Astrocyte of the hippocampus (primary cell): ENCODE measurements around the gene TMCC2.

Experiments used
- DNase-seq: peaks from one replicate; pipeline ENCODE4 v3.0.0; 2011; ENCODE audit warnings: low read depth, low spot score

The TMCC2 gene, protein sequence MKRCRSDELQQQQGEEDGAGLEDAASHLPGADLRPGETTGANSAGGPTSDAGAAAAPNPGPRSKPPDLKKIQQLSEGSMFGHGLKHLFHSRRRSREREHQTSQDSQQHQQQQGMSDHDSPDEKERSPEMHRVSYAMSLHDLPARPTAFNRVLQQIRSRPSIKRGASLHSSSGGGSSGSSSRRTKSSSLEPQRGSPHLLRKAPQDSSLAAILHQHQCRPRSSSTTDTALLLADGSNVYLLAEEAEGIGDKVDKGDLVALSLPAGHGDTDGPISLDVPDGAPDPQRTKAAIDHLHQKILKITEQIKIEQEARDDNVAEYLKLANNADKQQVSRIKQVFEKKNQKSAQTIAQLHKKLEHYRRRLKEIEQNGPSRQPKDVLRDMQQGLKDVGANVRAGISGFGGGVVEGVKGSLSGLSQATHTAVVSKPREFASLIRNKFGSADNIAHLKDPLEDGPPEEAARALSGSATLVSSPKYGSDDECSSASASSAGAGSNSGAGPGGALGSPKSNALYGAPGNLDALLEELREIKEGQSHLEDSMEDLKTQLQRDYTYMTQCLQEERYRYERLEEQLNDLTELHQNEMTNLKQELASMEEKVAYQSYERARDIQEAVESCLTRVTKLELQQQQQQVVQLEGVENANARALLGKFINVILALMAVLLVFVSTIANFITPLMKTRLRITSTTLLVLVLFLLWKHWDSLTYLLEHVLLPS

DNA sequence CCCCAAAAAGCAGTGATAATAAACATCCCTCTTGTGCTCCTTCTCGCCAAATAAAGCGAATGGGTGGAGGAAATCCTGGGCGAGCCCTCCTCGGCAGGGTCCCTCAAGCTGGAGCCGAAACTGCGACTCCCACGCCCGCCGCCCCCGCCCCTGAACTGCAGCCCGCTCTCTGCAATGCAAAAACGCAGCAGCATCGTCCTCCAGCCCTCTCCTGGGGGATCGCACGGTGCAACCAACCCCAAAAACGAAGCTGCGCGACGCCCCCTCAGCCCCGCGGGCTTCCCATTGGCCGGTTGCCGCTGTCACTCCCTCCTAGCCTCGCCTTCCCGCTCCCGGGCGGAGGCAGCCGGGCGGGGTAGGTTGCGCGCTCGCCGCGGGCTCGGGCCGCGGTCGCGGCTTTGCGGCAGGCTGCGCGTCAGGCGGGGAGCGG is at the start of gene TMCC2:
TMCC2 (plus strand) TSS at position 363 of the 430 bp plus-strand sequence. CDS start 619 bp downstream, outside the sequence.
- DNase-seq: peak; percentile 95

DNA sequence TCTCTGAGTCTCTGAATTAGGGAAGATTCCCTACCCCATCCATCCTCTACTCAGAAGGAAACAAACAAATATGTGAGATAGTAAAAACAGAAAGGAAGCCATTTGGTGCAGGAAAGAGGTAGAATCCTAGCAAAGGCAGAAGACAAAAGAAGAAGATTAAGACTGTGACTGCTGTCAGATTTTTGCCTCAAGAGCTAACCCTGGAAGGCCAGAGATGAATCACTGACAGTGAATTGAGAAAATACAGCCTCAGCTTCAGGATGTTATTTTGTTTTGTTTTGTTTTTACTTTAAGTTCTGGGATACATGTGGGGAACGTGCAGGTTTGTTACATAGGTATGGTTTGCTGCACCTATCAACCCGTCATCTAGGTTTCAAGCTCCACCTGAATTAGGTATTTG is 47.9 kb upstream of the TMCC2 start:
- no peak for DNase-seq

DNA sequence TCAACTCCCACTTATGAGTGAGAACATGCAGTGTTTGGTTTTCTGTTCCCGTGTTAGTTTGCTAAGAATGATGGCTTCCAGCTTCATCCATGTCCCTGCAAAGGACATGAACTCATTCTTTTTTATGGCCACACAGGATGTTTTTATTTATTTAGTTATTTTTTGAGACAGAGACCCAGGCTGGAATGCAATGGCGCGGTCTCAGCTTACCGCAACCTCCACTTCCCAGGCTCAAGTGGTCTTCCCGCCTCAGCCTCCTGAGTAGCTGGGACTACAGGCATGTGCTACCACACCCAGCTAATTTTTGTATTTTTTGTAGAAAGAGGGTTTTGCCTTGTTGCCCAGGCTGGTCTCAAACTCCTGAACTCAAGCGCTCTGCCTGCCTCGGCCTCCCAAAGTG is 47.4 kb upstream of the TMCC2 start:
- peak; percentile 30 for DNase-seq

DNA sequence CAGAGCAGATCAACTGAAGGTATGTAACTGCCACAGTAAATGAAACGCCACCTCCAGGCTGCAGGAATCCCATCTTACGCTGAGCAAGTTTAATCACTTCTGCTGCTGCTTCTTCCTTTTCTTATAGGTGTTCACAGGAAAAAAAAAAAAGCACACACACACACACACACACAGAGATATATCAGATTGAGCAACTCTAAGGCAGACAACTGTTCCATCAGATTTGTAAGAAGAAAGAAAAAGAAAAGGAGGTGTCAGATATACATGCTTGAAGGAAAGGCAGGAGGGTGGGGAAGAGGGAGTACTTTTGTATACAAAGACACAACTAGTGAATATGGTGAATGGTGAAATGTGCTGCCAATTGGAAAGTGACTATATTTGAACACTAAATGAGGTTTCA is 44.8 kb upstream of the TMCC2 start:
- DNase-seq: no peak

DNA sequence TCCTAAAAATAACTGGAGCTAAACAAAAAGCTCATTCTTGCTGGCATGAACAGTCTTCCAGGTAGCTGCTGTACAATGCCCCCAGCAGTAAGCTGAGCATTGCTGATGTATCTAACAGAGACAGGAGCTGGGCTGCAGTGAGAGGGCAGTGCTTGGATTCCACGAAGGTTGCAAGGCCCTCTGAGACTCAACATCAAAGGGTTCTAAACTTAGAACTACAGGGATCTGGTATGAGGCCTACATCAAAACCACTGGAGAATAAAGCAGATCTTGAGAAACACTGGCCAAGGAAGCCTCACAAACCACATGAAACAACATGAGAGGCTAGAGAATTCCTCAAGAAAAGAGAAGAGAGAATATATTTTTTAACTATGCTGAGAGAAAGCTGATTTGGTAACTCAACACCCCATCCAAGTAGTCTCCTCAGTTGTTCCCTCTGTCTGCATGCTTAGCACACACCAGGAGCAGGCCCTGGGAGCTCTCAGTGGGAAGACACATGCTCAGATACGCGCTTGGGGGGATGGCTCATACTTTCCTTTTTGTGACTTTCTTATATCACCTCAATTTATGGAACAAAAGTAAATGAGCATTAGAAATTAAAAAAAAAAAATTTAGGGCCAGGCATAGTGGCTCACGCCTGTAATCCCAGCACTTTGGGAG is 43.9 kb upstream of the TMCC2 start:
- DNase-seq: peak; percentile 75

DNA sequence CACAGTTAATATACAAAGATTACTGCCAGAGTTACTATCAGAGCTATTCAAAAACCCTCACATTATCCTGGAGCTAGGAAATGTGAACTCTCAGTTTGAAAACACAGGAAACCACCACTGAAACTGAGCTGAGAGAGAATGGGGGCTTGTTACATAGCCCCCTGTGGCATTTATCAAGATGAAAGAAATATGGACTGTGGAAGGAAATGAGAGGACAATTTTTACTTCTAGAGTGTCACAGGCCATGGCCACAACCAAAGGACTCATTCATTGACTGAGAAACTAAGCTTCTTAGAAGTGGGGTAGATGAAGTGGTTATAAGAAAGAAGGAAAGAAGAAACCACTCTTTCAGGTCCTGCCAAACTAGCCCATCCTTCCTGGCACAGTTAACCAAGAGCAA is 41.6 kb upstream of the TMCC2 start:
- DNase-seq: no peak

DNA sequence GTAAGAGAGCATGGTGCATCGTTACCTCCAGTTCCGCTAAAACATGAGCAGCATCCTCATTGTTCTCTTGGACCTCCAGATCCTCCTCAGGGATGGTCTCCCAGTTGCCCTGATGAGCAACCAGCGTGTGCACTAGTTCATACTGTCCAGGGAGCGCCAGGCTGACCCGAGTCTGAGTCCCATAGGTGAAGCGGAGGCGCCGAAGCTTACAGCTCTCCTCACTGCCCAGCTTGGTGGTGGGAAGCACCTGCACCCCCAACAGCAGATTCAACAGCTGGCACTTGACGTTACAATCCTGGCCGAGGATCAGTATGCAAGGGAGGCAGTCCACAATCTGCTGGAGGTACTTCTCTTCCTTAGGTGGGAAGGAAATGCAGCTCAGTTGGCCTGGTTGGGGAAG is 40.3 kb upstream of the TMCC2 start:
- DNase-seq: no peak

DNA sequence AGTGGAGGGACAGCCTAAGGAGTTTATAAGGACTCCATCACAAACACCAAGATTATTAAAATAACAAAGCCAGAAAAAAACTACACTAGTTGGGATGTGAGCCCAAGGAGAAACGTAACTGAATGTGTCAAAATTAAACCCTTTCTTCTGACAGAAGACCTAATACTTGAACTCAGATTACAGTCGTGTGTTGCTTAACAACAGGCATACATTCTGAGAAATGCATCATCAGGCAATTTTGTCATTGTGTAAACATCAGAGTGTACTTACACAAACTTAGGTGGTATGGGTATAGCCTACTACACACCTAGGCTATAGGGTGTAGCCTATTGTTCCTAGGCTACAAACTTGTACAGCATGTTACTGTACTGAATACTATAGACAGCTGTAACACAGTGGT is 39.6 kb upstream of the TMCC2 start:
- DNase-seq: no peak

DNA sequence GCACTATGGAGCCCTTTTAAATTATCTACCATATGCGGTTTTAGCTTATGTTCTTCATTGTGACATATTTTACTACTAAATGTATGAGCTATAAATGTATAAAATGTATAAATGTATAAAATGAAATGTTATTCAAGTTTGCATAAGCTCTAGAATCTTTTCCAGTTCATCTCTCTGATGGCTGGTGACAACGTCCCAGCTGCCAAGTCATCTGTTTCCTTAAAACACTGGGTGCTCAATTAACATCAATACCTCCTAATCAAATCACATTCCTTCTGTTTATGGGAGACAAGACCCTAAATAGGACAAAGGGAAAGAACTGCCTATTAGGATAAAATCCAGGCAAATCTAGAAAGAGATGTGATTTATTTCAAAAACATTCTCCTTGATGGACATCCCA is 39.1 kb upstream of the TMCC2 start:
- DNase-seq: no peak

DNA sequence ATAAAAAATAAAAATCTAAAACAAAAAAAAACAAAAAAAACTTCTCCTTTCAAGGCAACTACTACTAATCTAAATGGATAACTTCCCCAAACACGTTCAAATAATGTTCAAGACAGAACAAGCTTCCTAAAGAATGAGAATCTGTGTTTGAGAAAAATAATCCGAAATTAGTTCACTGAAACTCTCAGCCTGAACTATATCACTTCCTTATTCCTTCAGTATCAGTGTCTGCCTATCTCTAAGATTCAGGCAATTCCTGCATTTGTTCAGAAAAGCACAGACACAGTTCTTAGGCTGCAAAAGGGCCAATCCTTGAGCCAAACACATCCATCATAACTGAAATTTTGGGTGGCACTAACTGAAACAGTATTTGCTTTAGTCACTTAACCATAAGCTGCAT is 38.6 kb upstream of the TMCC2 start:
- no peak for DNase-seq

DNA sequence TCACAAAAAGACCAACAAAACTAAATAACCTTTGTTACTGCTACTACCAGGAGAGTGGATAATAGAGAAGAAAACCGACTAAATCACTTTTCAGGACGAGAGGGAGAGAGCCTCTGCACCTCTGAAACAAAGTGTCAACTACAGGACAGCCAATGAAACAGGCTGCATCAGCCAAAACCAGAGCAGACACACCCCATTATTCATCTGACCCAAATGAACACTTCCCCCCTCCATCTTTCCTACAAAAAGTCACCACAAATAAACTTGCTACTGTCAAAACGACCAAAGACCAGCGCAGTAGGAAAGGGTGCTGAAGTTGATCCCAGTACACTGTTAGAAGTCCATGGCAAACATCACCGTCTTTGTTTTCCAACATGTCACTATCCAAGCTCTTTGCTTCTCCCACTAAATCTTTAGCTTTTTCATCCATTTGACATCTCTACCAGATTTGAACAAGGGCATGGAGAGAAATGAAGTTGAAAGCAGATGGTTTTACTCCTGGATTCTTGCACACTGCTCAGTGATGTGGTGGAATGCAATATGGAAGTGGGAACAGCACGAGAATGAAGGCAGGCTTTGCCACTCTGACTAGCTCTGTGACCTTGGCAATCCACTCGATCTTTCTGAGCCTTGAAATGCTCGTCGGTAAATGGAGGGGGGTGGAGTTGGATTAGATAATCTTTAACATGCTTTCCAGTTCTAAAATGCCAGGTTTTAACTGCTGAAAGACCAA is 36.7 kb upstream of the TMCC2 start:
- DNase-seq: peak; percentile 9

DNA sequence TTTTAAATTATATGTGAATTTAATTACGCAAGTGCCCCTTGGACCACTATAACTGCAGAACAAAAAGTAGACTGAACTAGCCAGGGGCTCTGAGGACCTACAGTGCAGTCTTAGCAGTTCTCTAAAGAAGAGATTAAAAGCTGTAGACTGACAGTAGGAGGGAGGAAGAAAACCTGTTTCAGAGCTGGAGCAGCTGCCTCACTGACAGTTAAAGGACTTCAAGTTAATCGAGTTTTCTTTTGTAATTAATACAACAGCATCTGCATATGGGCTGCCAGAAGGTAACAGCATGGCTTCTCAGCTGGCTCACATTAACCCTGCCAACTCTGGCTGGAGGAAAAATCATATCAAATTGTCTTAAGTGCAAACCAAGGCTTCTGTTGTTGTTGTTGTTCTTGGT is 36.1 kb upstream of the TMCC2 start:
- DNase-seq: no peak

DNA sequence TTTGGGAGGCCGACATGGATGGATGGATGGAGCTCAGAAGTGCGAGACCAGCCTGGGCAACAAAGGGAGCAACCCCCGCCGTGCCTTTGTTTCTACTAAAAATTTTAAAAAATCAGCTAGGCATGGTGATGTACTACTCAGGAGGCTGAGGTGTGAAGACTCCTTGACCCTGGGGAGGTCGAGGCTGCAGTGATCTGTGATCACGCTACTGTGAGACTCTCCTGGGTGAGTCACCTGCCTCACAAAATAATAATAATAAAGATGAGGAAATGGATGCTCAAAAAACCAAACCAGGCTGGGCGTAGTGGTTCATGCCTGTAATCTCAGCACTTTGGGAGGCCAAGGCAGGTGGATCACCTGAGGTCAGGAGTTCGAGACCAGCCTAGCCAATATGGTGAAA is 35.5 kb upstream of the TMCC2 start:
- DNase-seq: no peak

DNA sequence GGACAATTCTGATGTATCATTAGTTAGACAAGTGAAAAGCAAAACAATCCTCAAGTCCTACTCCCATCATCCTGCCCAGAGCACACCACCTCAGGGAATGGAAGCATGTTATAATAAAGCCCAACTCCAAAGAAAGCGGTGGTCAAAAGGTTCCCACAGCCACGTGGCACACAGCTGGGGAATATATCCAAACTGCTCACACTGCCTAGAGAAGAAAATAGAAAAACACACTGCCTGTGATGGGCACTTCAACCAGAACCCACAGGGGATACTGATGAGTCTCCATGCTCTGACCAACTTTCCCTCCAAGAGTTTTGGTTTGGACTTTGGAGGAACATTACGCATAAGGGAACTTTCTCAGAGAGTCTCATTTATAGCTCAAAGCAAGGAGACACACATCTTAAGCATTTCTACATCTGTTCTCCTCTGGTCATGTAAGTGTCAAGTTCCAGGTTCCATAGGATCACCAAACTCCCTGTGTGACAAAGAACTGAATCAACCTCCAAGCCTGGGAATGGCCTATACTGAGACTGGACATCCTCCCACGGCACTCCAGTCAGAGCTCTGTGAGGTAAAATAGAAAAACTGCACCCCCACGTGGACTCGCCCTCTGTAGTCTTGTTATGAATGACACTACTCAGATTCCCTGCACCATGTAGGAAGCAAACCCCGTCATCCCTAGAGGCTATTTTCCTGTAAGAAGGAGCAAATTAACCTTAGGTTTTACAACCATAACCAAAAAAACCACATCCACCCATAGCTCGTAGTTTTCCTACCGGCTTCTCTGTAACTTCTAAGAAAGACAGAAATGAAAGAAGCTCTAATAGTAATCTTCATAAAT is 28.4 kb upstream of the TMCC2 start:
- DNase-seq: no peak

DNA sequence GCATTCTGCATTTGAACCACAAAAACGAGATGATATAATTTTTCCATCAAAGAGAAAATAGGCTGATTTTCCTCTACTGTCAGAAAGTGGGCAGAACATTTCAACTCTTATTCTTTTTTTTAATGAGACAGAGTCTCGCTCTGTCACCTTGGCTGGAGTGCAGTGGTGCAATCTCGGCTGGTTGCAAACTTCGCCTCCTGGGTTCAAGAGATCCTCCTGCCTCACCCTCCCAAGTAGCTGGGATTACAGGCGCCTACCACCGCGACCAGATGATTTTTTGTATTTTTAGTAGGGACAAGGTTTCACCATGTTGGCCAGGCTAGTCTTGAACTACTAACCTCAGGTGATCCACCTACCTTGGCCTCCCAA is 27.8 kb upstream of the TMCC2 start:
- no peak for DNase-seq

DNA sequence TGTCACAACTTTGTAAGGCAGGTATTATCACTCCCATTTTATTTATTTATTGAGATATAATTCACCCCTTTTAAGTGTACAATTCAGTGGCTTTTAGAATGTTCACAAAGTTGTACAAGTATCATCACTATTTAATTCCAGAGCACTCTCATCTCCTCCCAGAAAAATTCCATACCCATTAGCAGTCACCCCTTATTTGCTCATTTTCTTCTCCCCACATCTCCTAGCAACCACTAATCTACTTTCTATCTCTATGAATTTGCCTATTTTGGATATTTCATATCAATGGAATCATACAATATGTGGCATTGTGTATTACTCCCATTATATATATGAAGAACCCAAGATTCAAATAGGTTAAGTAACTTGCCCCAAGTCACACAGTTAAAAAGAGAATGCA is 23.2 kb upstream of the TMCC2 start:
- no peak for DNase-seq

DNA sequence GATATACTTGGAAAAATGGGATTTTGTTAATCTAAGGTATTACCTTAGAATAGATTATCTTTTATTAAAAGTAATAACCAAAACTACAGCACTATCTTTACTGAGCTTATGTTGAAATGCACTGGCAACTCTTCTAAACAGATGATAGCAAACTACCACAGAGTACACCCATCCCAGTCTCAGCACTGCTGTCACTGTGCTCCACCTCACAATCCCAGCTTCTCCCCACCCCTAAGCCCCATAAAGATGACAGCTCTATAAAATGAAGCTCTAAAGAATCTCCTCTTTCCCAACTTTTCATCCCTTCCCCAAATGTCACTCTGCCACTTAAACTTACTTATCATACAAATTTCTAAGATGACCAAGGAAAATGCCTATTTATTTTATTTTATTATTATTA is 22.7 kb upstream of the TMCC2 start:
- DNase-seq: no peak

DNA sequence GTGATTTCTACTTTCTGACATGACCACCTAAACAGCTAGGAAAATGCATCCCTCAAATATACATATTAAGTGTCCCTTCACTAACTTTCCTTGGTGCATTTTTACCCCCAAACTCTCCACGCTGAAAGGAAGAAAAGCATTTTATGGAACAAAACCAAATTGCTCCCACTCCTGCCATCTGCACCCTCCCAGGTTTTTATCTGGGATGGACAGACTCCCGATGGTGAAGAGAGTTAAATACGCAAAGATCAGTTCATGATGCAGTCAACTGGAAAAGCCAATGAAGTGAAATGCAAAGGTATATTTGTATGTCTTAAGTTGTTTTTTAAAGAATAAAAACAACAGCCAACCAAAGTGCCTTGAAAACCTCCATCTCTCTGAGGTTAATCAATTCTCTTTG is 18.9 kb upstream of the TMCC2 start:
- no peak for DNase-seq

DNA sequence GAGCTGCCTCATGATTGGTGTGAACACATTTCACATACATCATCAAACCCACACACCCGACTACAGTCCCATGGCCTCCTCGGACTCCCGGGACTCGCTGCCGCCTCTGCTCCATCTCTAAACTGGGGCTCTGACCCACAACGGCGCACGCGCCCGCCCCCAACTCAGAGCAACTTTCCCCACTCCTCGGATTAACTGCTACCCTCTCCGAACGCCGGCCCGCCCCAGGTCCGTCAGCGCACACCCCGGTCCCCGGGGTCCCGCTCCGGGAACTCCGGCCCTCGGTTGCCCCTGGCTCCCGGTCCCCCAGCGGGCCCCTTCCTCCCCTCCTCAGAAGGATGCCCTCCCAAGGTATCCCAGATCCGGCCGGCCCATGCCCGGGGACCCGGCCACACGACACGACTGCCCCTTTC is 17.0 kb upstream of the TMCC2 start:
- DNase-seq: peak; percentile 63

DNA sequence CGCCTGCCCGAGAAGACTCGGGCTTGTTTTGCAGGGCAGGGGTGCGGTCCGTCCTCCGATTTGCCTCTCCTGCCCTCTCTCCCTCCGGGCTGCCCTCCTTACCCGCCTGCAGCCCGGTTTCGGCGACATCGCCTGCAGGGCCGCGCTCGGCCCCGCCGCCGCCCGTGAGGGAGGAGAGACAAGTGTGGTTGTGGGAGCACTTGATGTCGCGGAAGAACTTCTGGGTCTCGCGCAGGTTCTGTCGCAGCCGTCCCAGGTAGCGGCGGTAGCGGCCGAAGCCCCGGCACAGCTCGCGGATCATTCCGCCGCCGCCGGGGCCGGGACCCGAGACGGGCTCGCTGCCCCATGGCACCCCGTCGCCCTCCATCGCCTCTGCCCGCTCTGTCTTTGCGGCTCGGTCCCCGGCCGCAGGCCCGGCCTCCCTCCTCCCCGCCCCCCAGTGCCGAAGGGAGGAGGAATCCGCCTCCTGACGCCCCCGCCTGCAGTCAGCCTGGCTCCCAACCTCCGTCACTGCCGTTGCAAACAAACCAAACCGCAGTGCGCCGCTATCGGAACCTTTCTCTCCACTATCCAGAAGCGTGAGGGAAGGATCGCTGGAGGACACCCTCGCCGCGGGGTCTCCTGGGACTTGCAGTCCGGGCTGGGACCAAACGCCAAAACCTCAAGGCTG is 16.4 kb upstream of the TMCC2 start, which contains the start of gene DSTYK:
DSTYK (minus strand) TSS at position 534 of the 670 bp plus-strand sequence; CDS start at position 367, 167 bp downstream.
- peak; percentile 98 for DNase-seq
